Urothelium cell line (cell line): ENCODE results near the gene COL4A2.
"Not testable (repeated sequence)": the region's sequence is repeated elsewhere in the genome, so short reads cannot be mapped to it uniquely, and the experiment has no call there.

ENCODE experiments used
- DNase-seq: peaks from one replicate; pipeline ENCODE4 v3.0.0; 2011; ENCODE audit warnings: low spot score, mixed read lengths
- FAIRE-seq: peaks from 2 replicates; lab custom pipeline; 2011; peaks lifted over from hg19 to GRCh38; lab: Jason Lieb, UNC

Gene COL4A2

GRCh38 chr13:110484290-110485048 is 177.4 kb downstream of the COL4A2 start:
- DNase-seq: no peak
- no peak for FAIRE-seq

- FAIRE-seq (no peak), DNase-seq (peak; percentile 86)
Observed at GRCh38 chr13:110485604-110486003, 178.5 kb downstream of the COL4A2 start.

GRCh38 chr13:110486061-110486715 is 179.1 kb downstream of the COL4A2 start:
- no peak for FAIRE-seq
- DNase-seq: peak; percentile 4

- not testable (repeated sequence) for FAIRE-seq, DNase-seq
Observed at GRCh38 chr13:110486880-110487279, 179.8 kb downstream of the COL4A2 start.

GRCh38 chr13:110490009-110490770 is 183.1 kb downstream of the COL4A2 start:
- FAIRE-seq: no peak
- no peak for DNase-seq

GRCh38 chr13:110491869-110492678 is 185.0 kb downstream of the COL4A2 start:
- FAIRE-seq (no peak), DNase-seq (no peak)

- FAIRE-seq (no peak), DNase-seq (no peak)
Observed at GRCh38 chr13:110492679-110493593, 185.9 kb downstream of the COL4A2 start.

- DNase-seq: no peak
- FAIRE-seq: no peak
Observed at GRCh38 chr13:110493613-110494012, 186.5 kb downstream of the COL4A2 start.

- DNase-seq (no peak), FAIRE-seq (no peak)
Observed at GRCh38 chr13:110495376-110495775, 188.3 kb downstream of the COL4A2 start.

- FAIRE-seq (no peak), DNase-seq (no peak)
Observed at GRCh38 chr13:110495881-110496280, 188.8 kb downstream of the COL4A2 start.

- DNase-seq (no peak), FAIRE-seq (no peak)
Observed at GRCh38 chr13:110496281-110496680, 189.2 kb downstream of the COL4A2 start.

- DNase-seq: no peak
- FAIRE-seq: no peak
Observed at GRCh38 chr13:110497003-110497402, 189.9 kb downstream of the COL4A2 start.

GRCh38 chr13:110497896-110498295 is 190.8 kb downstream of the COL4A2 start:
- not testable (repeated sequence) for DNase-seq, FAIRE-seq

- FAIRE-seq: no peak
- no peak for DNase-seq
Observed at GRCh38 chr13:110498327-110498726, 191.2 kb downstream of the COL4A2 start.

- DNase-seq: no peak
- no peak for FAIRE-seq
Observed at GRCh38 chr13:110498765-110499164, 191.7 kb downstream of the COL4A2 start.

GRCh38 chr13:110499621-110500281 is 192.7 kb downstream of the COL4A2 start:
- DNase-seq: no peak
- no peak for FAIRE-seq

- no peak for DNase-seq
Observed at GRCh38 chr13:110500341-110500740, 193.3 kb downstream of the COL4A2 start.

GRCh38 chr13:110501188-110501587 is 194.1 kb downstream of the COL4A2 start:
- FAIRE-seq: no peak
- DNase-seq: no peak

More at GRCh38 chr13:110500341-110500740, 193.3 kb downstream of the COL4A2 start:
- FAIRE-seq: no peak
